CD4-positive, alpha-beta T cell treated with Interleukin-6 at 100 ng/mL for 8 hours (primary cell): ENCODE data around the gene CRAMP1.
"Not testable (repeated sequence)": the region's sequence is repeated elsewhere in the genome, so short reads cannot be mapped to it uniquely, and the experiment has no call there.

Source experiments
- DNase-seq: peaks from one replicate; pipeline ENCODE4 v3.0.0-alpha.2; 2020; ENCODE audit warnings: mixed read lengths, low spot score

Gene CRAMP1

GRCh38 chr16:1713331-1713730 lies 101.2 kb downstream of the CRAMP1 start:
- DNase-seq, result no peak

- no peak for DNase-seq
These were observed 101.8 kb downstream of the CRAMP1 start for GRCh38 chr16:1713933-1714332.

GRCh38 chr16:1715220-1715619 lies 103.1 kb downstream of the CRAMP1 start:
- no peak for DNase-seq

GRCh38 chr16:1718236-1718635 lies 106.1 kb downstream of the CRAMP1 start:
- not testable (repeated sequence) for DNase-seq

GRCh38 chr16:1719559-1720229 lies 107.5 kb downstream of the CRAMP1 start:
- not testable (repeated sequence) for DNase-seq

GRCh38 chr16:1721372-1721771 lies 109.2 kb downstream of the CRAMP1 start:
- DNase-seq, result no peak

GRCh38 chr16:1723450-1724147 lies 111.4 kb downstream of the CRAMP1 start:
- peak; percentile 30 for DNase-seq

GRCh38 chr16:1724491-1724890 lies 112.3 kb downstream of the CRAMP1 start:
- DNase-seq, result no peak

- DNase-seq, result no peak
These were observed 114.7 kb downstream of the CRAMP1 start for GRCh38 chr16:1726661-1727502.
